Measurements from ENCODE around the gene XYLT1.

GRCh38 chr16:17176199-17176598, 294.6 kb downstream of the XYLT1 start:
- TF ChIP-seq DACH1 (IDR thresholded peaks at IDR 0.05; ENCODE audit: partially characterized antibody): no peak
- TF ChIP-seq MAFK (IDR thresholded peaks at IDR 0.05; ENCODE audit: low read length): no peak
- TF ChIP-seq ZNF263 (CRISPR knock-in tag; IDR thresholded peaks at IDR 0.05; ENCODE audit: borderline replicate concordance): no peak
- TF ChIP-seq RAD21 (CRISPR knock-in tag; conservative IDR thresholded peaks at IDR 0.05 in 1 of 2, IDR thresholded peaks at IDR 0.05 in 1 of 2): no peak
- TF ChIP-seq MCM5 (IDR thresholded peaks at IDR 0.05; ENCODE audit: low read depth): no peak
- no peak for TF ChIP-seq PTRF (tag; IDR thresholded peaks at IDR 0.05)
- no peak for TF ChIP-seq HDAC6 (IDR thresholded peaks at IDR 0.05; ENCODE audit: low read depth, low read length)
- no peak for TF ChIP-seq ZNF551 (CRISPR knock-in tag; IDR thresholded peaks at IDR 0.05)
- no peak for TF ChIP-seq TARDBP (IDR thresholded peaks at IDR 0.05)
- TF ChIP-seq POLR2AphosphoS2 (IDR thresholded peaks at IDR 0.05; ENCODE audit: low read length): no peak
- no peak for TF ChIP-seq SIN3A (IDR thresholded peaks at IDR 0.05; ENCODE audit: borderline replicate concordance in 2 of 2, control insufficient read depth in 1 of 2, low read depth in 2 of 2, low read length in 2 of 2)
- TF ChIP-seq FOS (IDR thresholded peaks at IDR 0.05; ENCODE audit: extremely low read depth, insufficient read length): no peak
- TF ChIP-seq ZFP1 (CRISPR knock-in tag; IDR thresholded peaks at IDR 0.05): no peak
- no peak for TF ChIP-seq SAP30 (IDR thresholded peaks at IDR 0.05; ENCODE audit: borderline replicate concordance, insufficient read depth, low read depth, low read length, poor library complexity, severe bottlenecking)

Data from K562 (cell line).